Panc1 (cell line): ENCODE results near the gene ZIC4. TPM values are rescaled to one million over a fixed set of nuclear protein-coding genes. Genes with fewer than 3 reads are reported as not detected.

Source experiments
- ATAC-seq: fragments of 200-7000 bp; cut with Tn5 transposase; 2 replicates; pipeline ENCODE4 v1.9.1; 2020; ENCODE audit warnings: mild to moderate bottlenecking, moderate library complexity
- BruUV-seq: library from RNA; stranded (reverse); fragments of 400-500 nt; replicated peaks from 2 replicates; lab custom pipeline; 2021; lab: Mats Ljungman, UMichigan
- CTCF ChIA-PET: fragments of 300-600 bp; sonication (Branson Sonifier 250); formaldehyde crosslinking; loops from one replicate; lab custom pipeline; 2022; ENCODE audit warnings: antibody characterized with exemption; lab: Charles Lee
- POLR2A ChIA-PET: fragments of 300-600 bp; sonication (Branson Sonifier 250); formaldehyde crosslinking; loops from one replicate; lab custom pipeline; 2022; ENCODE audit warnings: antibody characterized with exemption; lab: Charles Lee
- DNase-seq: peaks from one replicate; pipeline ENCODE4 v3.0.0-alpha.2; 2010; ENCODE audit warnings: low read depth, low spot score
- H3K27ac ChIP-seq: 2 replicates; pipeline ENCODE4 v1.5.1; 2011; ENCODE audit warnings: mild to moderate bottlenecking, low read length, inconsistent platforms
- H3K27me3 ChIP-seq: fragments of 200-500 bp; sonication (Bioruptor generic); 2 replicates; pipeline ENCODE4 v1.6.0; 2014; ENCODE audit warnings: low read length, inconsistent platforms; ENCODE audit not compliant: control insufficient read depth, insufficient read depth
- H3K36me3 ChIP-seq: fragments of 200-500 bp; sonication (Bioruptor generic); 2 replicates; pipeline ENCODE4 v1.5.1; 2014; ENCODE audit warnings: inconsistent platforms, mild to moderate bottlenecking, low read length, moderate library complexity; ENCODE audit not compliant: control insufficient read depth, insufficient read depth
- H3K4me1 ChIP-seq: 2 replicates; pipeline ENCODE4 v1.5.1; 2011; ENCODE audit warnings: inconsistent platforms, mild to moderate bottlenecking, low read length, moderate library complexity; ENCODE audit not compliant: control insufficient read depth, insufficient read depth
- H3K4me3 ChIP-seq, 2 experiments: 2 replicates each; pipeline ENCODE4 v1.5.1; 2011 to 2012; ENCODE audit warnings: low read depth in 2 of 2, low read length in 2 of 2, mild to moderate bottlenecking in 2 of 2, inconsistent platforms in 1 of 2, moderate library complexity in 1 of 2
- H3K9me3 ChIP-seq: fragments of 200-500 bp; sonication (Bioruptor generic); 2 replicates; pipeline ENCODE4 v1.5.1; 2014; ENCODE audit warnings: low read depth, mild to moderate bottlenecking, inconsistent platforms, low read length, moderate library complexity; ENCODE audit not compliant: control insufficient read depth, insufficient read depth
- POLR2AphosphoS5 ChIP-seq: IDR thresholded peaks from 2 replicates; pipeline ENCODE4 v1.6.1; 2012; ENCODE audit warnings: mild to moderate bottlenecking, low read depth, low read length, moderate library complexity
- SIN3A ChIP-seq: IDR thresholded peaks from 2 replicates; pipeline ENCODE4 v1.6.1; 2012; ENCODE audit warnings: low read depth, mild to moderate bottlenecking, low read length, moderate library complexity, borderline replicate concordance; ENCODE audit not compliant: insufficient read depth
- TCF7L2 ChIP-seq: IDR thresholded peaks from 2 replicates; pipeline ENCODE4 v1.6.1; 2011; ENCODE audit warnings: mild to moderate bottlenecking, low read depth, low read length, inconsistent platforms
- in situ Hi-C: cut with HindIII; loops from 2 replicates; pipeline ENCODE4 v1.10.0; 2016; ENCODE audit warnings: low sequenced_read_pairs, low pct_unique_long_range_greater_than_20kb
- intact Hi-C: fragments of 100-400 bp; cut with micrococcal nuclease; formaldehyde crosslinking; loops from one replicate; pipeline ENCODE4 v1.10.0; 2022; ENCODE audit not compliant: unreplicated experiment
- total RNA-seq: library from RNA; stranded (reverse); gene quantifications from one replicate; pipeline ENCODE4 v1.2.1, GENCODE V29; 2021; ENCODE audit not compliant: unreplicated experiment
- TF ChIP-seq, protein P1 (sequence below), 2 experiments: IDR thresholded peaks; 2 replicates each; pipeline ENCODE4 v1.6.1; 2011 to 2012; ENCODE audit warnings: low read depth in 2 of 2, control low read depth in 1 of 2, low read length in 1 of 2, mild to moderate bottlenecking in 1 of 2, moderate library complexity in 1 of 2; ENCODE audit not compliant: insufficient read depth in 1 of 2
- TF ChIP-seq, protein P2 (sequence below): fragments of 450-650 bp; IDR thresholded peaks from 2 replicates; pipeline ENCODE4 v1.5.1; 2017; ENCODE audit warnings: mild to moderate bottlenecking

Gene ZIC4
- total RNA-seq, 1 experiment from 2014 or later = not detected

DNA sequence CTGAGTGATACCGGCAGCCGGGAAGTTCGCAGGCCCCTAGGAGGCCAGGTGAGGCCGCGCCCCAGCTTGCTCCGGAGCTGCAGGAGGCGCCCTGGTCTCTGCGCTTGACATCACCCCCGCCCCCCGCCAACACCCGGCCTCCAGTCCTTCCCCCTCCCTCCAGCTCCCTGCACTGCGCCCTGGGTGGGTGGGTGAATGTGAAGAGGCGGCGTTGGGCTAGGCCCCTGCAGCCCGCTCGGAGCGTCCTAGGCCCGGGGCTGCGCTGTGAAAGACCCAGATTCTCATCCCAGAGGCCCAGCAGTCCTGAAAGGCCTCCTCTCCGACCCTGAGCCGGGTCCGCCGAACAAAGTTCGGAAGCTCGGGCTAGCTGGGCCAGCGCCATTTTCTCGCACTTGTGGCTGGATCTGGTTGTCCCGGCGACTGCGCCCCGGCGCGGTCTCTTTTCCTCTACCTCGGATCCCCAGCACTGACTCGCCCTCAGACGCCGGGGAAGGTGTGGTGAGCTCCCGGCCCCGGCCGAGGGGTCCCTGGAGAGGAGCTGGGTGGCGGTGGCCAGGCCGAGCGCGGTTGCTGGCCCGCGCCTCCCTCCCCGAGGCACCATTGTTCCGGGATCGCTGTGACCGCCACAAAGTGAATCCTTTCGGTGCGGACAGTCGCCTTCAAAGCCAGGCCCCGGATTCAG is 12.9 kb downstream of the ZIC4 start:
- TF ChIP-seq POLR2AphosphoS5 (no peak), TCF7L2 (no peak), SIN3A (no peak)
- TF ChIP-seq, protein P1, sequence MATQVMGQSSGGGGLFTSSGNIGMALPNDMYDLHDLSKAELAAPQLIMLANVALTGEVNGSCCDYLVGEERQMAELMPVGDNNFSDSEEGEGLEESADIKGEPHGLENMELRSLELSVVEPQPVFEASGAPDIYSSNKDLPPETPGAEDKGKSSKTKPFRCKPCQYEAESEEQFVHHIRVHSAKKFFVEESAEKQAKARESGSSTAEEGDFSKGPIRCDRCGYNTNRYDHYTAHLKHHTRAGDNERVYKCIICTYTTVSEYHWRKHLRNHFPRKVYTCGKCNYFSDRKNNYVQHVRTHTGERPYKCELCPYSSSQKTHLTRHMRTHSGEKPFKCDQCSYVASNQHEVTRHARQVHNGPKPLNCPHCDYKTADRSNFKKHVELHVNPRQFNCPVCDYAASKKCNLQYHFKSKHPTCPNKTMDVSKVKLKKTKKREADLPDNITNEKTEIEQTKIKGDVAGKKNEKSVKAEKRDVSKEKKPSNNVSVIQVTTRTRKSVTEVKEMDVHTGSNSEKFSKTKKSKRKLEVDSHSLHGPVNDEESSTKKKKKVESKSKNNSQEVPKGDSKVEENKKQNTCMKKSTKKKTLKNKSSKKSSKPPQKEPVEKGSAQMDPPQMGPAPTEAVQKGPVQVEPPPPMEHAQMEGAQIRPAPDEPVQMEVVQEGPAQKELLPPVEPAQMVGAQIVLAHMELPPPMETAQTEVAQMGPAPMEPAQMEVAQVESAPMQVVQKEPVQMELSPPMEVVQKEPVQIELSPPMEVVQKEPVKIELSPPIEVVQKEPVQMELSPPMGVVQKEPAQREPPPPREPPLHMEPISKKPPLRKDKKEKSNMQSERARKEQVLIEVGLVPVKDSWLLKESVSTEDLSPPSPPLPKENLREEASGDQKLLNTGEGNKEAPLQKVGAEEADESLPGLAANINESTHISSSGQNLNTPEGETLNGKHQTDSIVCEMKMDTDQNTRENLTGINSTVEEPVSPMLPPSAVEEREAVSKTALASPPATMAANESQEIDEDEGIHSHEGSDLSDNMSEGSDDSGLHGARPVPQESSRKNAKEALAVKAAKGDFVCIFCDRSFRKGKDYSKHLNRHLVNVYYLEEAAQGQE (IDR thresholded peaks at IDR 0.05; ENCODE audit: insufficient read depth in 1 of 2, low read depth in 2 of 2, low read length in 1 of 2) = no peak
- TF ChIP-seq, protein P2, sequence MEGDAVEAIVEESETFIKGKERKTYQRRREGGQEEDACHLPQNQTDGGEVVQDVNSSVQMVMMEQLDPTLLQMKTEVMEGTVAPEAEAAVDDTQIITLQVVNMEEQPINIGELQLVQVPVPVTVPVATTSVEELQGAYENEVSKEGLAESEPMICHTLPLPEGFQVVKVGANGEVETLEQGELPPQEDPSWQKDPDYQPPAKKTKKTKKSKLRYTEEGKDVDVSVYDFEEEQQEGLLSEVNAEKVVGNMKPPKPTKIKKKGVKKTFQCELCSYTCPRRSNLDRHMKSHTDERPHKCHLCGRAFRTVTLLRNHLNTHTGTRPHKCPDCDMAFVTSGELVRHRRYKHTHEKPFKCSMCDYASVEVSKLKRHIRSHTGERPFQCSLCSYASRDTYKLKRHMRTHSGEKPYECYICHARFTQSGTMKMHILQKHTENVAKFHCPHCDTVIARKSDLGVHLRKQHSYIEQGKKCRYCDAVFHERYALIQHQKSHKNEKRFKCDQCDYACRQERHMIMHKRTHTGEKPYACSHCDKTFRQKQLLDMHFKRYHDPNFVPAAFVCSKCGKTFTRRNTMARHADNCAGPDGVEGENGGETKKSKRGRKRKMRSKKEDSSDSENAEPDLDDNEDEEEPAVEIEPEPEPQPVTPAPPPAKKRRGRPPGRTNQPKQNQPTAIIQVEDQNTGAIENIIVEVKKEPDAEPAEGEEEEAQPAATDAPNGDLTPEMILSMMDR = no peak
- in situ Hi-C loops = no loop called here
- no peaks in the 10 kb centered on the region for H3K36me3 ChIP-seq
- ATAC-seq = no peak
- ChIA-PET POLR2A (interaction anchor here (0.7 kb wide), 1 partner anchor 9 kb away, joined by 4 read pairs; no protein-coding TSS in a partner anchor), CTCF (no interaction called here)
- H3K4me3 ChIP-seq = peak overlapping the region in 1 of 2 experiments; percentile 17; a peak in 1 of 4 replicates
- H3K9me3 ChIP-seq = 0 out of 2 replicates have a peak, but pooled peaks cover 2% of the 10 kb centered on the region
- no peaks in the 10 kb centered on the region for H3K4me1 ChIP-seq
- no peak for DNase-seq
- H3K27me3 ChIP-seq = no peaks in the 10 kb centered on the region
- H3K27ac ChIP-seq = no peak overlapping the region
- intact Hi-C loops = no loop called here
- no TSS peak for BruUV-seq

DNA sequence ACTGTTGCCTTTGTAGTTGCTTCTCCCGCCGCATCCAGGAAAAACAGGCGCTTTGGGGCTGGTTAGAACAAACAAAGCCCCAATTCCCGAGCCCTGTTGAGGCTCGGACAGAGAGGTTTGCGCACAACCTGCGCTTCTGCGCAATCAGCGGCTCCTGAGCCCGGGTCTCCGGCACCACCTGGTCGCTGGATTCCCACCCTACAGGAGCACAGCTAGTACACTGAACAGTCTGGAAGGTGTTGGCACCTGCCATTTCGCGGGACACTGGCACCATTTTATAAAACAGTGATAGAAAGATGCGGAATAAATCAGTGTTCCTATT is 13.8 kb downstream of the ZIC4 start:
- in situ Hi-C loops = no loop called here

More for the DNA sequence above, 13.8 kb downstream of the ZIC4 start:
- DNase-seq (no peak), ATAC-seq (no peak)
- ChIA-PET POLR2A (no interaction called here), CTCF (interaction anchor here (0.5 kb wide), 1 partner anchor 39 kb away, joined by 3 read pairs; no protein-coding TSS in a partner anchor)
- H3K27me3 ChIP-seq = no peaks in the 10 kb centered on the region
- peak overlapping the region; percentile 30 to 32 for H3K4me3 ChIP-seq
- intact Hi-C loops = no loop called here
- TF ChIP-seq, protein P2 = no peak
- no peak for TF ChIP-seq POLR2AphosphoS5
- TF ChIP-seq TCF7L2 = no peak
- TF ChIP-seq SIN3A = no peak
- TF ChIP-seq, protein P1 (IDR thresholded peaks at IDR 0.05; ENCODE audit: insufficient read depth in 1 of 2, low read depth in 2 of 2, low read length in 1 of 2) = no peak
- H3K9me3 ChIP-seq = 0 out of 2 replicates have a peak, but pooled peaks cover 2% of the 10 kb centered on the region
- H3K27ac ChIP-seq = no peak overlapping the region
- no peaks in the 10 kb centered on the region for H3K36me3 ChIP-seq
- no TSS peak for BruUV-seq
- H3K4me1 ChIP-seq = no peaks in the 10 kb centered on the region
